ENCODE results near the gene UTP25.

DNA sequence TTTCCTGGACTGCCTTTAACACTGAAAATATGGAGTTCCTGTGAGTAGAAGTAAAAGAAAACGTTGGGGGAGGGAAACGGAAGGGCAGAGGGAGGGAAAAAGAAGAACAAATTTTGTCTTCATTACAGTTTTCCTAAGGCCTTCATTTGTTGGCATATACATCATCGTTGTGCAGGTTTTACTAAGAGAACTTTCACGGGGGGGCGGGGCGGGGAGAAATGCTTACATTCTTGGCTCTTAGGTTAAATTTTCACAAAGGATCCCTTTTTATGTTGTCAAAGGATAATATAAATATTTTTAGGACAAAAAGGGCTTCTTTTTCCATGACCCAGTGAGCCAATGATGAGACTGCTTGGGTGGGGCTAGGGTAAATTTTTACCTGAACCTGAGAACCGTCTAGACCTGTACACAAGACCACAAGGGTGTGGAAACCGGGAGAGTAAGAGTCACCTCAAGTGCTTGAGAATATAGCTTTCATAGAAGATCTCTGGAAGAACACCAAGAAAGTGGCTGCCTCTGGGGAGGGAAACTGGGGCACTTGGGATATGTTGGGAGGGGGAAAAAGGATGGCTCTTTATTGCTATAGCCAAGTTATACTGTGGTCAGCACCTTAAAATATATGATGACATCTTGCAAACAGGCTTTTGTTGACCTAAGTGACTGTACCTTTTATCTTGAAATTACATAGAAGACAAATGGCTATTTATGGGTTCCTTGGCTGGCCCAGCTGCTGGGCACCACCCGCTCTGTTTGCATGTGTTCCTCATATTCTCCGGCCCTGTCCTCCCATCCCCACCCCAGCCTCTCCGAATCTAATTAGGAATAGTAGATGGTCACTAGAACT is 2.0 kb upstream of the UTP25 start:
- TF ChIP-seq ARNT (IDR thresholded peaks at IDR 0.05) (no peak), NFRKB (IDR thresholded peaks at IDR 0.05) (no peak), FOXK2 (IDR thresholded peaks at IDR 0.05) (no peak), HDGF (IDR thresholded peaks at IDR 0.05; ENCODE audit: borderline replicate concordance) (no peak), FOXM1 (IDR thresholded peaks at IDR 0.05; ENCODE audit: borderline replicate concordance) (no peak), TARDBP (IDR thresholded peaks at IDR 0.05) (no peak), CTBP1 (IDR thresholded peaks at IDR 0.05; ENCODE audit: borderline replicate concordance) (no peak), ZNF384 (IDR thresholded peaks at IDR 0.05) (no peak), BHLHE40 (IDR thresholded peaks at IDR 0.05; ENCODE audit: borderline replicate concordance) (no peak), SUZ12 (IDR thresholded peaks at IDR 0.05) (no peak)
- TF ChIP-seq, protein P1, sequence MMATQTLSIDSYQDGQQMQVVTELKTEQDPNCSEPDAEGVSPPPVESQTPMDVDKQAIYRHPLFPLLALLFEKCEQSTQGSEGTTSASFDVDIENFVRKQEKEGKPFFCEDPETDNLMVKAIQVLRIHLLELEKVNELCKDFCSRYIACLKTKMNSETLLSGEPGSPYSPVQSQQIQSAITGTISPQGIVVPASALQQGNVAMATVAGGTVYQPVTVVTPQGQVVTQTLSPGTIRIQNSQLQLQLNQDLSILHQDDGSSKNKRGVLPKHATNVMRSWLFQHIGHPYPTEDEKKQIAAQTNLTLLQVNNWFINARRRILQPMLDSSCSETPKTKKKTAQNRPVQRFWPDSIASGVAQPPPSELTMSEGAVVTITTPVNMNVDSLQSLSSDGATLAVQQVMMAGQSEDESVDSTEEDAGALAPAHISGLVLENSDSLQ (IDR thresholded peaks at IDR 0.05) = no peak

All from HEK293T (cell line).